BE2C (cell line): ENCODE measurements around the gene CCT7.

ENCODE experiments used
- DNase-seq: peaks from one replicate; pipeline ENCODE4 v3.0.0-alpha.2; 2020
- H3K27me3 ChIP-seq: fragments of 250-450 bp; sonication (Bioruptor Pico); 2 replicates; pipeline ENCODE4 v1.5.1; 2020; ENCODE audit warnings: mild to moderate bottlenecking
- H3K36me3 ChIP-seq: fragments of 250-450 bp; sonication (Bioruptor Pico); 2 replicates; pipeline ENCODE4 v1.5.1; 2020; ENCODE audit warnings: mild to moderate bottlenecking
- H3K4me1 ChIP-seq: fragments of 250-450 bp; sonication (Bioruptor Pico); 2 replicates; pipeline ENCODE4 v1.5.1; 2020
- H3K4me3 ChIP-seq: 2 replicates; pipeline ENCODE4 v1.5.1; 2011; ENCODE audit warnings: low read depth, low read length
- H3K9me3 ChIP-seq: fragments of 250-450 bp; sonication (Bioruptor Pico); 2 replicates; pipeline ENCODE4 v1.5.1; 2020
- CTCF ChIP-seq: IDR thresholded peaks from 2 replicates; pipeline ENCODE4 v1.5.1; 2012; ENCODE audit warnings: mild to moderate bottlenecking, low read depth, low read length

CCT7 gene

GRCh38 chr2:73252238-73253027 is 18.3 kb downstream of the CCT7 start:
- TF ChIP-seq CTCF = no peak
- H3K27me3 ChIP-seq = no peaks in the 10 kb centered on the region
- DNase-seq = no peak
- H3K36me3 ChIP-seq = peaks cover 43% of the 10 kb centered on the region
- no peak overlapping the region for H3K4me3 ChIP-seq
- no peaks in the 10 kb centered on the region for H3K4me1 ChIP-seq
- no peaks in the 10 kb centered on the region for H3K9me3 ChIP-seq

DNA sequence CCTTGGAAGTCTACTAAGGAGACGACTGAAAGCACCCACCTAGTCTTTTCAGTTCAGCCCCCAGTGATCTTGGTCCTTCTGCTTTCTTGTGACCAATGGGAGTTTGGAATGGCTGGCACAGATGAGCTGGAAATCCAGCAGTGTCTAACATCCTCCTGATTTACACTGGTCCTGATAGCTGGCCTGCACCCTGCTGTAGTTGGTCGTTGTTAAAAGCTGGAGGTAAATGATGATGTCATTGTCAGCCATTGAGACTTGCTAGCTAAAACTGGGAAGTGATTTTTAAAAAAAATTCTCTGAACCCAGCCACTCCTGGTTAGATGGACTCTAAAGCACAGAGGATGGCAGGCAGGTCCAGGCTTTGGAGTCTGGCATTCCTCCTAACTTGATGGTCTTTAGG is 19.3 kb downstream of the CCT7 start:
- H3K4me1 ChIP-seq = no peaks in the 10 kb centered on the region
- H3K36me3 ChIP-seq = peaks cover 37% of the 10 kb centered on the region
- no peak for TF ChIP-seq CTCF
- H3K9me3 ChIP-seq = no peaks in the 10 kb centered on the region
- DNase-seq = no peak
- H3K4me3 ChIP-seq = no peak overlapping the region
- H3K27me3 ChIP-seq = no peaks in the 10 kb centered on the region

DNA sequence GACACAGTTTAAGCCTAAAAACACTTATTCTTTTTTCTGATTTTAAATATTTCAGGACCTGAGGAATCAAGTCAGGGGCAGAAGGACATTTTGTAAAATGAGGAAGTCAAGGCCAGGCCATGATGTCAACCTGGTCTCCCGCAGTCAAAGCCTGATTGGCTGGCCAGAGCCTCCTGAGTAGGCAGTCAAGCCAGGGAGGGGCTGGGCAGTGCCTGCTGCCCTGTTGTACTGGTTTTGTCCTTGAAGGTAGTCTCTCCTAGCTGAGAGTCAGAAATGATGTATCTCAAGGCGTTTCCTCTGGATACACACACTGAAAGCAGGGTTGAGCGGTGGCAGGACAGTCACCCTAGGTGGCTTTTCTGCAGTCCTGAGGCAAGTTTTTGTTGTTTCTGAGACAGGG is 19.8 kb downstream of the CCT7 start:
- Histone ChIP-seq H3K36me3 (peaks cover 32% of the 10 kb centered on the region), H3K4me3 (no peak overlapping the region), H3K9me3 (no peaks in the 10 kb centered on the region), H3K27me3 (no peaks in the 10 kb centered on the region), H3K4me1 (no peaks in the 10 kb centered on the region)
- no peak for TF ChIP-seq CTCF
- no peak for DNase-seq

DNA sequence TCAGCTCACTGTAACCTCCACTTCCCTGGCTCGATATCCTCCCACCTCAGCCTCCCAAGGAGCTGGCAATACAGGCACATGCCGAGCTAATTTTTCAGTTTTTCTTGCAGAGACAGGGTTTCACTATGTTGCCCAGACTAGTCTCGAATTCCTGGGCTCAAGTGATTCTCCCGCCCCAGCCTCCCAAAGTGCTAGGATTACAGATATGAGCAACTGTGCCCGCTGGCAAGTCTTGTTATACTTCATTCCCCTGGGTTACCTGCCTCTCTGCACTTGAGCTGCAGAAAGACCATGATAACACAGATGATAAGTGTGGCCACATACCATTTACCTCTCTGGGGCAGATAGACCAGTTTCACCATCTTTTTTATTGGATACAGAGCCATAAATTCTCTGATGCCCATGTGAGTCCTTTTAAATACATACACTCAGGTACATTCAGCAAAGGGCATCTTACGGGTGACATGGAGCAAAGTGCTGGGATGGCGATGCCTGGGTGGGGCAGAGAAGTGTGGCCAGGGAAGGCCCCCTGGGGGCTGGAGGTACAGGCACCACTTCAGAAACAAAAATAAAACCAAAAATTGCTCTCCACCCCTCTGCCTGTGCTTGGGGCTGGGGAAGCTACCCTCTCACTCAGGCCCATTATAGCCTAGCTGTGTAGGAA is 20.4 kb downstream of the CCT7 start:
- Histone ChIP-seq H3K4me3 (no peak overlapping the region), H3K36me3 (peaks cover 29% of the 10 kb centered on the region), H3K27me3 (no peaks in the 10 kb centered on the region), H3K4me1 (no peaks in the 10 kb centered on the region), H3K9me3 (no peaks in the 10 kb centered on the region)
- no peak for DNase-seq
- no peak for TF ChIP-seq CTCF

DNA sequence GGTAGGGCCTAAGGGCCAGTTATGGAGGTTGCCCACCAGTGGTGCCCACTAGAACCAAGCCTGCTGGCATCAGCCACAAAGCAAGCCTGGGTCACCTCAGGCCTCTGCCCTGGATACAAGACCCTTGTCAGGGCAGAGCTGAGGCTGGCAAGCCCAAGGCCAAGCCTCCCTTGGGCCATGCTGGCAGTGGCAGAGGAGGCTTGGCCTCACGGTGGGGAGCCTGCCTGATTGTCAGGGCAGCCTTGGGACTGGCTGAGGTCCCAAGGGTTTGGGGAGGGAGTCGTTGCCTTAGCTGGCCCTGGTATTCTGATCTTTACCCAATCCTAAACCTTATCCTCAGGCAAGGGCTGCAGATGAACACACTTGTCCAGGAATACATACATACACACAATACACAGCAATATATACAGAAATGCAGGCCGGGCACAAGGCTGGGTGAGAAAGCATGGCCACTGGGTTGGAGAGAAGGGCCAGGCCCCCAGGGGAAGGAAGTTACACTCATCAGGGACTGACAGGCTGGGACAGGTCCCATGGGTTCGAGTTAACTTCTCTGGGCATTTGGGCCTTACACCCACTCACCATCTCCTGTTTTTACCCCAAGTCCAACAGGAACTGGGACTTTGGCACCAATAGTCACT is 21.0 kb downstream of the CCT7 start:
- Histone ChIP-seq H3K9me3 (no peaks in the 10 kb centered on the region), H3K36me3 (peaks cover 23% of the 10 kb centered on the region), H3K4me1 (no peaks in the 10 kb centered on the region), H3K27me3 (no peaks in the 10 kb centered on the region), H3K4me3 (no peak overlapping the region)
- no peak for DNase-seq
- TF ChIP-seq CTCF = no peak
